Measurements from ENCODE around the gene PPP1R9B.
A peak's percentile ranks its signal among the peaks of the same experiment; 100 is the strongest.

The PPP1R9B gene

GRCh38 chr17:50087912-50088405 is 62.5 kb downstream of the PPP1R9B start:
- DNase-seq: no peak

GRCh38 chr17:50087246-50087911 is 63.1 kb downstream of the PPP1R9B start:
- DNase-seq: peak; percentile 72

Measured in RPMI8226 (cell line).